HG03442 (cell line): ENCODE measurements around the gene KLC4.
"Not testable (repeated sequence)": the region's sequence is repeated elsewhere in the genome, so short reads cannot be mapped to it uniquely, and the experiment has no call there.

Experiments
- ATAC-seq: cut with Tn5 transposase; IDR thresholded peaks from one replicate; pipeline ENCODE4 v1.9.1; 2021; ENCODE audit warnings: mild to moderate bottlenecking, moderate library complexity; ENCODE audit not compliant: unreplicated experiment

The KLC4 gene

GRCh38 chr6:43090559-43090956, 31.1 kb downstream of the KLC4 start:
- no peak for ATAC-seq

GRCh38 chr6:43091020-43091419, 31.6 kb downstream of the KLC4 start:
- no peak for ATAC-seq

- no peak for ATAC-seq
Observed at GRCh38 chr6:43091436-43091991, 32.1 kb downstream of the KLC4 start.

GRCh38 chr6:43092635-43093034, 33.2 kb downstream of the KLC4 start:
- ATAC-seq, result no peak

DNA sequence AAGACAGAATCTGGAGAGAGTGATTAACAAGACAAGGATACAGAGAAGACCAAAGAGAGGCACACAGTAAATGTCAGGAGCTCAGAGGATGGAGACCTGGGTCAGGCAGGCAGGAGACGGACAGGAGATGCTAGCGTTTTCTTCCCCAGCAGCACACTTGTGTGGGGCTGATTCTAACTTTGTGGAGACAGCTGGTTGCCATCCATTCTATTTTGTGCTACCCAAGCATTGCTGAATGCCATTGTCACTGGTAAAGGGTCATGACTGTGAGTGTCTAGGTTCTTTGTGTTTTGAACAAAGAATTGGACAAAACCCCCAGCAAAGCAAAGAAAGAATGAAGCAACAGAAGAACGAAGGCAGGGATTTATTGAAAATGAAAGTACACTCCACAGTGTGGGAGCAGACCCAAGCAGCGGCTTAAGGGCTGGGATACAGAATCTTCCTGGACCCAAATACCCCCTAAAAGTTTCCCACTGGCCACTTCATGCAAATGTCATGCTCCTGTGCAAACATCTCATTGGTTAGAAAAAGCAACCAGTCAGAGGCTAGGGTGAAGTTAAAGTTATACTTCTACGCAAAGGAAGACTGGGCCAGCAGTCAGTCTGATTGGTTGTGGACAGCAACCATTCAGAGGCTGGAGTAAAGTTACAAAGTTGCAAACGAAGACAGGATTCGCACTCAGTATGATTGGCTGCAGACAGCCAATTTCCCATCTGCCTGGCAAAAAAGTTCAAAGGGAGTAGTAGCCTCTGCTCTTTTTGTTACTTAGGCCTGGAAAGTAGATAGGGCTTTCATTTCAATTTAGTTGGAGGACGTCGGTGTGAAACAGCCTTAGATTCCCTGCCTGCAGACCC, 34.2 kb downstream of the KLC4 start:
- no peak for ATAC-seq

DNA sequence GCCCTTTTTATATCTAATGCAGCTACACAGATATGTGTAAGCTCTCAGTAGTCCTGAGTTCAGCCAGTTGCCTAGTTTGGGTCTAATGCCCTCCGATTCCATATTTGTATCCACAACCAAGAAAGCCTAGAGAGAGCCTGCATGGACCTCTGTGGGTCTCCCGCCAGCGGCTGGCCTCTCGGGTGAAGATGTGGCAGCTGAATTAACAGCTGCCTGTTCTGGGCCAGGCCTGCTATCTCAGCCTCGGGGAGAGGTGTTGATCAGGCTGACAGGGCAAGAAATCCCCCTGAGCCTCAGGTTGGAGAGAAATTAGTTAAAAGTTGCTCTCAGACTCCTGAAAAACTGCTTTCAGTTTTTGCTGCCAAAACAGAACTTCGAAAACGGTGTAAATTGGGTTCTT, 36.5 kb downstream of the KLC4 start:
- no peak for ATAC-seq

- no peak for ATAC-seq
Observed at GRCh38 chr6:43096451-43097097, 37.1 kb downstream of the KLC4 start.

DNA sequence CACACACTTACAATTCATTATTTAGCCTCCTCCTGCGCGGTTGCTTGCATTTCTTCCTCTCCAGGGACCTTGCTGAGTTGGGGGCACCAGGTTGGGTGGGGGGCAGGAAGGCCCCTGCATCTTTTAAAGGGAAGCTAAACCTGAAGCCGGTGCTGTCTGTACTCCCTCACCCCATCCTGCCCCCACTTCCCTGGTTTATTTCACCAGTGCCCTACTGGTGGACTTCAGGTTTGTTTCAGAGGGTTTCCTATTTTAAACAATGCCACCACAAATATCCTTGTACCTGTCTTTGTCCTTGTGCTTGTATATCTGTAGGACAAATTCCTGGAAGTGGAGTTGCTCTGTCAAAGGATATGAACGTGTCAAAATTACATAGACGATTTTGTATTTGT, 37.7 kb downstream of the KLC4 start:
- no peak for ATAC-seq

GRCh38 chr6:43097502-43097901, 38.1 kb downstream of the KLC4 start:
- no peak for ATAC-seq

DNA sequence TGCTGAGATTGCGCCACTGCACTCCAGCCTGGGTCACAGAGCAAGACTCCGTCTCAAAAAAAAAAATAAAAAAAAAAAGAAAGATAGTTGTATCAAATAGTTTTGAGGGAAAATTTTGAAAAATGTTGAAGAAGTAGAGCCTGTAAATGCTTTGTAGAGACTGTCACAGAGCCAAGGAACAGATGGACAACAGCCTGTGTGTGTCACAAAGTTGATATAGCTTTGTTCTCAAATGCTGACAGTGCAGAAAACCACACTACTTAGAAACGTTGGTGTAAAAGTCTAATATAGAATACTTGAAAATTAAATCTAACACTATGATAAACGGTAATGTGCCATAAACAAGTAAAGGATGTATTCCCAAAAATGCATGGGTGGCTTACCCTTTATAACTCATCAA, 42.1 kb downstream of the KLC4 start:
- no peak for ATAC-seq

DNA sequence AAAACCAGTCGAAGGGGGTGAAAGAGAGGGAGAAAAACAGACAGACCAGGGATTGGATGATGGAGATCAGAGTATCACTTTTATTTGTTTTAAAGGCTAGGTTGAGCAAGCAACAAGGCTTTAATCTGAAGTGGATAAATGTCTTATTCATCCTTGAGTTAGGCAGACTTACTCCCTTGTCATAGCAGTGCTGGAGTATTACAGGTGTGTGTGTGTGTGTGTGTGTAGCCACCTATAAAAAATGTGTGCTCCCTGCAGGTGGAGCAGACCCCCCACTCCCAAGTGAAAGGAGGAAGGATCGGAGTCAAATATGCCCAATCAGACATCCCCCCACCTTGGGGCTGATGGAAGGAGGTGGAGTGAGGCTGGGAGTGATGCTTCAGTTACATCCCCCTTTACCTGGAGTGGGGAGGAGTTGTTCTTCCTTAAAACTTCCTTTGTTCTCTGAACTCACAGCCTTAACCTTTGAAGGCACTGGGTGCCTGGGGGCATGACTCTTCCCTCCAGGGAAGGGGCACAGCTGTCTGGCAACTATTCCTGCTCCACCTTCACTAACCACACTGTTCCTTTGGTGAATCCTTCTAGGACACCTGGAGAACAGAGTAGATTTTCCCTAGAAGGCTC, 43.9 kb downstream of the KLC4 start:
- ATAC-seq, result no peak

GRCh38 chr6:43105538-43106222, 46.2 kb downstream of the KLC4 start:
- ATAC-seq, result no peak

DNA sequence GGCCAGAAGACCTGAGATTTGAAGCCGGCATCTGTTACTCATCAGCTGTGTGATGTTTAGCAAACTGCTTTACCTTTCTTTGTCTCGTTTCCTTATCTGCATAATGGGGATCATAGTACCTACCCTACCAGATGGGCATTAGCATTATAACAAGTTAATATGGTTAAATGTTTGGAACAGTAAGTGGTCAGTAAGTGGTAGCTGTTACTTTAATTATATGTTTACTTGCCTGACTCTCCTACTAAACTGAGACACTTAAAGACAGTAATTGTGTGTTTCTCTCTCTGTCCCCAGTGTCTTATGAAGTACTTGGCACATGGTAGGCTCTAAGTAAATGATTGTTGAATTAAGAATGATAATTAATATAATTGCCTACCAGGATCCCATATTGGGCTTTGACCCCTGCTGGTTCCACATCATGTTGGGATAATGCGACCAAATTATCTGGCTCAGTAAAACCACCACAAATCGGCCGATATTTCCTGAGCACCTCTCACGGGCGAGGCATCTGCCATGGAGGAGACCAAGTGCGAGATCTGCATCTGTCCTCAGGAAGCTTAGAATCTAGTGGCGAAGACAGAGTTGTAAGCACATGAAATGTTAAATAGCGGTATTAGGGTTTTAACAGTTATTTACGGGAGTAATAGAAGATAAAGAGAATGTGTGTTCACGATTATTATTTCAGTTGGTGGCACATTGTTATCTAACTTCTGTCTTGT, 48.1 kb downstream of the KLC4 start:
- no peak for ATAC-seq

GRCh38 chr6:43113431-43114260, 54.2 kb downstream of the KLC4 start:
- no peak for ATAC-seq

- no peak for ATAC-seq
Observed at GRCh38 chr6:43115365-43115764, 55.9 kb downstream of the KLC4 start.

GRCh38 chr6:43117466-43117865, 58.0 kb downstream of the KLC4 start:
- not testable (repeated sequence) for ATAC-seq

DNA sequence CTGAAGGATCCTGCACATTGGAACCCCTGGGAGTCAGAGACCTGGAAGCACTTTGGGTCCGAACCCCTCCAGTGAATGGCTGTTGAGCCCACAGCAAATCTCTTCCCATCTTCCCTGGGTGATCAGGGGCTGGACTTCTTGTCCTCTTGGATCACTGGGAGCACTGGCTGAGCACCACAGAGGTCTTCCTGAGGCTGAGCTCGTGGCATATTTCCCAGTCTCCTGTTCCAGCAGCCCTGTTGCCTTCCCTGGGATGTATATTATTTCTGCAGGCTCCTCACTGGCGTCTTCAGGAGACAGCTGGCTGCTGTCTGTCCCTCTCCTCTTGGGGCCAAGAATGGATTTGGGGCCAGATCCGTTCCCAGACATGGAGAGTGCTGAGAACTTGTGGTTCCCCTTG, 60.1 kb downstream of the KLC4 start:
- no peak for ATAC-seq

DNA sequence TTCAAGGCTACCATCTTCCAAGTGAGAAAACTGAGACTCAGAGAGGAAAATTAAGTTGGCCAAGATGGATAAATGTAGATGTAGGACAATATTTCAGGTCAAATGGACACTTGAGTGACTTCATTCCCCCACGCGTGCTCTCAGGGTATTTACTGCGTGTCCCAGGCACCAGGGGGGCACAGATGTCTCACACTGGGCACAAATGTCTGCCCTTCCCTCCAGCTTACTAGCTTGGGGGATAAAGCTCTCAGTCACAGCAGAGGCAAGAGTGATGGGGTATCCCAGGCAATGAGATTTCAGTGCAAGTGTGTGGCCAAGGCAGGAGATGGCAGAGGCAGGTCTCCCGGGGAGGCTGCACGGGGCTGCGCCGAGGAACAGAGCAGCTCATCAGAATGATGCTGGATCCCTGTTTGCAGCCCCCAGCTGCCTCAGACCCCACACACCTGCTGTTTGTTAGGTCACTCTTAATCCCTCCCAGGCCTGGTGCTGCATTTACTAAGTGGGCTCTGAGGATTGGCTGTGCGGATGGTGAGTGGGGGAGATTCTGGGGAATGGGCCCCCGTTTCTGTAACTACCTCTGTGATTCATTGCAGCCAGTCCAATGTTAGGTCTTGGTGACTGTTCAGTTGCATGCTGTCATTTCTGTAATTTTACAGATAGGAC, 60.8 kb downstream of the KLC4 start:
- ATAC-seq, result no peak
